ENCODE results near the gene NDUFAF7. TPM values are rescaled to one million over a fixed set of nuclear protein-coding genes. Genes with fewer than 3 reads are reported as not detected.

NDUFAF7 gene
- total and polyA plus RNA-seq, 12 donors: 13.1 to 30.5 (median 26.0) TPM

DNA sequence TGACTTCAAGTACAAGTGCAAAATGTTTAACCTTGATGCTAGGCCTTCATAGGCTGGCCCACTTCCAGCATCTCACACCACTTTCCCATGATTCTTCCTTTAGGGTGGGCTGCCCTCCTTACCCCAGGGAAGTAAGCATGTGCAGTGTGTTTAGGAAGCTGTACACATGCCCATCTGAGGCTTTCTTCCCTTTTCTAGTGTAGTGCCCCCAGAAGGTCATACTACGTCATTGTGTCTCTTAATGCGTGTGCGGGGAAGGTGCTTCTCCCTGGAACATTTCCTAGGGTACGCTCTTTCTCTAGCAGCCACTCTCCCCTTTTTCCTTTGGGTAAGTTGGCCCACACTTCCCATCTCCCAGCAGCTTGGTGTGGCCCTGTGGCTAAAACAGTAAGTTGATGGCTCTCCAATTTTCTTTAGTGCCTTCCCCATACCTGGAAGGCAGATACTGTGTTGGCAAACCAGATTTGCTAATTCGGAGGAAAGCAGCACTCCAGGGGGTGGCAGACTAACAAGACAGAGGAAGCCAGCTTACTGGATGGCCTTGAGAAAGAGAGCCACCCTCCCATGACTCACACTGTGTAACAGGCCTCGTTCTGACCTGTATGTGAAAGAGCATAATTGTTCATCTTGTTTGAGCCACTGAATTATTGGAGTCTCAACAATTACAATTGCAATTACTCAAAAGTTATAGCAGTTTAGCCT is 41.9 kb upstream of the NDUFAF7 start:
- intact Hi-C loops (cut with DNase I): loop anchor here in 1 of 10 donors (10.0 kb wide), 1 partner anchor 695 kb away; no protein-coding TSS in a partner anchor
- H3K4me3 ChIP-seq: no peak overlapping the region
- no peaks in the 10 kb centered on the region for H3K9me3 ChIP-seq
- H3K27ac ChIP-seq: peak overlapping the region in 1 of 10 donors; percentile 47
- TF ChIP-seq, protein P1, sequence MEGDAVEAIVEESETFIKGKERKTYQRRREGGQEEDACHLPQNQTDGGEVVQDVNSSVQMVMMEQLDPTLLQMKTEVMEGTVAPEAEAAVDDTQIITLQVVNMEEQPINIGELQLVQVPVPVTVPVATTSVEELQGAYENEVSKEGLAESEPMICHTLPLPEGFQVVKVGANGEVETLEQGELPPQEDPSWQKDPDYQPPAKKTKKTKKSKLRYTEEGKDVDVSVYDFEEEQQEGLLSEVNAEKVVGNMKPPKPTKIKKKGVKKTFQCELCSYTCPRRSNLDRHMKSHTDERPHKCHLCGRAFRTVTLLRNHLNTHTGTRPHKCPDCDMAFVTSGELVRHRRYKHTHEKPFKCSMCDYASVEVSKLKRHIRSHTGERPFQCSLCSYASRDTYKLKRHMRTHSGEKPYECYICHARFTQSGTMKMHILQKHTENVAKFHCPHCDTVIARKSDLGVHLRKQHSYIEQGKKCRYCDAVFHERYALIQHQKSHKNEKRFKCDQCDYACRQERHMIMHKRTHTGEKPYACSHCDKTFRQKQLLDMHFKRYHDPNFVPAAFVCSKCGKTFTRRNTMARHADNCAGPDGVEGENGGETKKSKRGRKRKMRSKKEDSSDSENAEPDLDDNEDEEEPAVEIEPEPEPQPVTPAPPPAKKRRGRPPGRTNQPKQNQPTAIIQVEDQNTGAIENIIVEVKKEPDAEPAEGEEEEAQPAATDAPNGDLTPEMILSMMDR (IDR thresholded peaks at IDR 0.05): no peak
- ATAC-seq (peak in 3 of 8 donors; percentile 42 to 47 (median 43)), DNase-seq (no peak)
- WGBS, 2 donors: 73% methylated on average over 6 of the region's 6 CpGs
- peaks cover 0 to 3% (median 0%) of the 10 kb centered on the region in 7 donors for H3K27me3 ChIP-seq
- peaks cover 0 to 13% (median 0%) of the 10 kb centered on the region in 9 donors for H3K4me1 ChIP-seq
- no peaks in the 10 kb centered on the region for H3K36me3 ChIP-seq

DNA sequence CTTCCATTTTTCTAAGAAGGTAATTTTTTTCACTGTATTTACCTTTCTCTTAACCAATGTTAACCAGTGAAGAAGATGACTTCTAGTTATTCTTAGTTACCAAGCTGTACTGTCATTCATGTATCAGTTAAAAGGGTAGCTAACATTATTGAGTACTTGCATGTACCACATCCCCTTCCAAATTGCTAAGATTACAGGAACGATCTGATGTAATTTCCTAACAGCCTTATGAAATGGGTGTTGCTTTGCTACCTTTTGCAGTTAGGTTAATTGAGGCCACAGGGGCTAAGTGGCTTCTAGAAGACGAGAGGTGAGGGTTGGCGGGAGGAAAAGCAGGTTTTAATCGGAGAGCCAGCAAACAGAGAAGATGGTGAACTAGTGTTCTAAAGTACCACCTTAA is 41.2 kb upstream of the NDUFAF7 start:
- ATAC-seq: no peak
- peaks cover 0 to 3% (median 0%) of the 10 kb centered on the region in 7 donors for H3K27me3 ChIP-seq
- intact Hi-C loops (cut with DNase I): no loop called here
- peak overlapping the region in 1 of 10 donors; percentile 47 for H3K27ac ChIP-seq
- H3K36me3 ChIP-seq: no peaks in the 10 kb centered on the region
- DNase-seq: no peak
- TF ChIP-seq, protein P1 (IDR thresholded peaks at IDR 0.05): no peak
- no peak overlapping the region for H3K4me3 ChIP-seq
- 83 to 88% methylated on average over 4 of the region's 4 CpGs for WGBS, 2 donors
- no peaks in the 10 kb centered on the region for H3K9me3 ChIP-seq
- peaks cover 0 to 13% (median 0%) of the 10 kb centered on the region in 9 donors for H3K4me1 ChIP-seq

DNA sequence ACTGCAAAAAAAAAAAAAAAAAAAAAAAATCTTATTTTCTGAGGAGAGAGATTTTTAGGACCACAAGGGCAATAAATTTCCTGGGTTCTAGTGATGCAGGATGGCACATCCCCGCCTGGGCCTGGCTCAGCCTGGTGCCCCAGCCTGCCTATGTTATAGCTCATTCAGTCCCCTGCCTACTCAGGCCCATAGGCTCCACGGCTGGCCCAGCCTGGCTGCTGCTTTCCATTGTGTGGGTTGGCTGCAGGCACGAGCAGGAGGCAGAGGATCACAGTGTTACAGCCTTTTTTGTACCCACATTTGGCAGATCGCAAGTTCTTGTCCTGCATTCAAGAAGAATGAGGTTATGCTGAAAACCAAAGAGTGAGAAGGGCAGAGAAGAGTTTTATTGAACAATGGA is 40.2 kb upstream of the NDUFAF7 start:
- 84 to 85% methylated on average over 4 of the region's 4 CpGs for WGBS, 2 donors

DNA sequence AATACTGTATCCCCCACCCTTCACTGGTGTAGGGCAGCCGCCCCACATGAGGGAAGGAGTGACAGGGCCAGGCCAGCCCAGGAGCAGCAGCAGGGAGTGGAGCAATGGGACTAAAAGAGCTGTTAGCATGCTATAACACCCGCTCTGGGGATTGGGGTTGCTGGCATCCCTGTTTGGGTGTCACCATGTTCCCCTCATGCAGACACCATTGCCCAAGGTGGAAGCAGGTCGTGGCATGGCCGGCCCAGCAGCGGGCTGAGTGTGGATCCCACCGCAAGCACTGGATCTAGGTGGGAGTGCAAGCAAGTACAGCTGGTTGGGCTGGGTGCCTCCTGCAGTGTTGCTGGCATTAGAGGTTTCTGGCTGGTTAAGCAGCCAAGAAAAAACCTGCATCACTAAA is 39.7 kb upstream of the NDUFAF7 start:
- 77 to 78% methylated on average over 6 of the region's 6 CpGs for WGBS, 2 donors
- ATAC-seq: no peak
- TF ChIP-seq, protein P1 (IDR thresholded peaks at IDR 0.05): no peak
- Histone ChIP-seq H3K4me1 (peaks cover 0 to 16% (median 0%) of the 10 kb centered on the region in 9 donors), H3K9me3 (no peaks in the 10 kb centered on the region), H3K27me3 (peaks cover 0 to 3% (median 0%) of the 10 kb centered on the region in 7 donors), H3K36me3 (no peaks in the 10 kb centered on the region), H3K4me3 (no peak overlapping the region), H3K27ac (no peak overlapping the region)
- no peak for DNase-seq
- intact Hi-C loops (cut with DNase I): no loop called here

More for the DNA sequence above, 40.2 kb upstream of the NDUFAF7 start:
- H3K4me3 ChIP-seq: no peak overlapping the region
- ATAC-seq: no peak
- TF ChIP-seq, protein P1 (IDR thresholded peaks at IDR 0.05): no peak
- no peaks in the 10 kb centered on the region for H3K9me3 ChIP-seq
- H3K4me1 ChIP-seq: peaks cover 0 to 16% (median 0%) of the 10 kb centered on the region in 9 donors
- no peak for DNase-seq
- H3K36me3 ChIP-seq: no peaks in the 10 kb centered on the region
- peak overlapping the region in 1 of 10 donors; percentile 22 for H3K27ac ChIP-seq
- intact Hi-C loops (cut with DNase I): no loop called here
- peaks cover 0 to 3% (median 0%) of the 10 kb centered on the region in 7 donors for H3K27me3 ChIP-seq
